ENCODE results near the gene HDAC4.

The HDAC4 gene

DNA sequence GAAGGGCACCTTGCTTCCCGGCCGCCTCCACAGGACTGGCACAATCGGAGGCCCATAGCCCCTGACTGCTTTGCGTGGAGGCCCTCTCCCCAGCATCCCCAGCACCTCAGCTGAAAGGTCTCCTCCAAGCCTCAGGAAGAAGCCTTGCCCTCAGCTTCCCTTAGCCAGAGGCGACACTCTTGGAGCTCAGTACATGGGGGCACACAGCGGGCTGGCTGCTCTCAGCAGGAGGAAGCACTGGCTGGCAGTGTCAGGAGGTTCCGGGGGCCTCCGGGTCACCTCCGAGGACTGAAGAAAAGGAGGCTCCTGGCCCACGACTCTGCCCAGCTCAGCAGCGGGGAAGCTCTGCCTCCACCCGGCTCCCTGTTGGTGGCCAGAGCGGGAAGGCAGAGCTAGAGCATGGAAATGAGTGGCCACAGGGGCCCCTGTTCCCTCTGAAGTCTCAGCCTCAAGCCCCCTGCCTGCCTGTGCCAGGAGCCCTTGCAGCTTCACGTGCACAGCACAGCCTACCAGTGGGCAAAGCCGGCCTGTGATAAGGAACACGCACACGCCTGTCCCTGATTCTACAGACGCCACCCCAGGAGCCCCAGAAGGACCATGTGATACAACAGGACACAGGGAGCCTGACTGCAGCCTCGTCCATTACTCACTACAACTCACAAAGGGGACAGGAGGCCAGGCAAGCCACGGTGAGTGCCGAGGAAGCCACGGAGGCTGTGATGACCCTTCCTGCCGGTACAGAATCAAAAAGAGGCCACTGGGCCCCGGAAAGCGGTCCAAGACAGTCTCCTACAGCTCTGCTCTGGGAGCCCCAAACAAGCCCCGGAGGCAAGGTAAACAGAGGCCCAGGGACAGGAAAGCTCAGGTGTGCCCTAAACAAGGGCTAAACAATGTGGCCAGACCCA lies 15.5 kb downstream of the HDAC4 start:
- no peak for DNase-seq (ENCODE audit: low read depth)
- no peak overlapping the region for H3K4me3 ChIP-seq (ENCODE audit: control insufficient read depth, low read depth, low read length)
- TF ChIP-seq, protein P1, sequence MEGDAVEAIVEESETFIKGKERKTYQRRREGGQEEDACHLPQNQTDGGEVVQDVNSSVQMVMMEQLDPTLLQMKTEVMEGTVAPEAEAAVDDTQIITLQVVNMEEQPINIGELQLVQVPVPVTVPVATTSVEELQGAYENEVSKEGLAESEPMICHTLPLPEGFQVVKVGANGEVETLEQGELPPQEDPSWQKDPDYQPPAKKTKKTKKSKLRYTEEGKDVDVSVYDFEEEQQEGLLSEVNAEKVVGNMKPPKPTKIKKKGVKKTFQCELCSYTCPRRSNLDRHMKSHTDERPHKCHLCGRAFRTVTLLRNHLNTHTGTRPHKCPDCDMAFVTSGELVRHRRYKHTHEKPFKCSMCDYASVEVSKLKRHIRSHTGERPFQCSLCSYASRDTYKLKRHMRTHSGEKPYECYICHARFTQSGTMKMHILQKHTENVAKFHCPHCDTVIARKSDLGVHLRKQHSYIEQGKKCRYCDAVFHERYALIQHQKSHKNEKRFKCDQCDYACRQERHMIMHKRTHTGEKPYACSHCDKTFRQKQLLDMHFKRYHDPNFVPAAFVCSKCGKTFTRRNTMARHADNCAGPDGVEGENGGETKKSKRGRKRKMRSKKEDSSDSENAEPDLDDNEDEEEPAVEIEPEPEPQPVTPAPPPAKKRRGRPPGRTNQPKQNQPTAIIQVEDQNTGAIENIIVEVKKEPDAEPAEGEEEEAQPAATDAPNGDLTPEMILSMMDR (IDR thresholded peaks at IDR 0.05; ENCODE audit: control insufficient read depth, insufficient read depth, low read depth, low read length, missing control alignments) = no peak

DNA sequence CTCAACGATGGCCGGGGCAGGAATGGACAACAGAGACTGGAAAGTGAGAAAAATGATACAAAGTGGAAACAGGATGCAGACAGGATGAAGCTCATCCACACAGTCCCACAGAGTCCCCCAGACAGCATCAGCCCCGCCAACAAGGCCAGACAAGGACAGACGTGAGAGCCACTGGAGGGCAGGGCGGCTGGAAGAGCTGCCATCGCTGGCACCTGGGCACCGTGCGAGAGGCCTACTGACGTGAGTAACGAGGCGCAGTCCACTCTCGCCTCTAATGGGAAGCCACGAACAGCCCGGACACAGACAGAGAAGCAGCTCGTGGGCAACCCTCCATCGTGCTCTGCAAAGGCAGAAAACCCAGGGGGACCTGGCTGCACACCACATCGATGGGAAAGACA lies 17.1 kb downstream of the HDAC4 start:
- DNase-seq (ENCODE audit: low read depth) = no peak
- TF ChIP-seq, protein P1 (IDR thresholded peaks at IDR 0.05; ENCODE audit: control insufficient read depth, insufficient read depth, low read depth, low read length, missing control alignments) = no peak
- no peak overlapping the region for H3K4me3 ChIP-seq (ENCODE audit: control insufficient read depth, low read depth, low read length)

DNA sequence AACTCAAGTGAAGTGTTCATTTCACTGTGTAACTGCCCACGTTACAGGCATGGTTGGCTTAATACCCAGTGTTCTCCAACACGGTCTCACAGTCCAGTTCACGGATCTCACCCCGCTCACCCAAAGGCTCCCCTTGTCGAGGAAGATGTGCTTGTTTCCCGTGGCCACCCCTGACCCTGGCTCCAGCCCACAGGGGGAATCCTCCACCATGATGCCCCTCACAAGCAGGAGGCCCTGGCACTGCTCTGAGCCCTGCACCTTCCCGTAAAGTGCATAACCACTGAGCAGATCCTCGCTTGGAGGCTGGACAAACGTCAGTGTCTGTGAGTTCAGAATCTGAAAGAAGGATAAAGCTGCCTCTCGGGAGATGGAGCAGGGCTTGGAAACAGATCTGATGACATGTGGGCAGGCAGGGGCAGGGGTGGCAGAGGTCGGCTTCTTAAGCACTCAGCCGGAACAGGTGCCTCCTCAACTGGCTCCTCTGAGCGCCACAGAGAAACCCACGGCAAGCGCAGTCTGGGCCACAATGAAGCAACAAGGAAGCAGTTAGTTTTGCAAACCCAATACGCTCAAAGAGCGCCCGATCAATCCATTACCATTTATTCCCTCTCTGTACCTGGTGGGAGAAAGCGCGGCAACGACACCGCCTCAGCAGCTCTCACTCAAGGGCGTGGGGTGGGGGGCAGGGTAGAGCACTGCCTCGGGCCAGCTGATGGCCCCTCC lies 17.6 kb downstream of the HDAC4 start:
- no peak for DNase-seq (ENCODE audit: low read depth)
- H3K4me3 ChIP-seq (ENCODE audit: control insufficient read depth, low read depth, low read length) = no peak overlapping the region
- TF ChIP-seq, protein P1 (IDR thresholded peaks at IDR 0.05; ENCODE audit: control insufficient read depth, insufficient read depth, low read depth, low read length, missing control alignments) = no peak

DNA sequence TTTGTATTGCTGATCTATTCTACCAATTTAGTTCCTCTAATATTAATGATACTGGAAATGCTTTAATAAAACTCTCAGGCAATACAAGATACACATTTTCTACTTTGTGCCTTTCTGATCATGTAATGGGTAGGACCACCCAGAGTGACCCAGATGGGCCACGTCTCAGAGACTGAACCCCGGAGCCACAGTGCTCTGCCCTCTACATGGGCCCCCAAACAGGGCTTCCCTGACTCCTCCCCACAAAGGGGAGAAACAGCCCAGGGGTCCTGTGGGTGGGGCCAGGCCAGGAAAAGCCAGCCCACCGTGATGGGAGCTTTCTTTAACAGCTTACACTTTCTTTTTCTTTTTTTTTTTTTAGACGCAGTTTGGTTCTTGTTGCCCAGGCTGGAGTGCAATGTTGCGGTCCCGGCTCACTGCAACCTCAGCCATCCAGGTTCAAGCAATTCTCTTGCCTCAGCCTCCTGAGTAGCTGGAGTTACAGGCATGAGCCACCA lies 18.4 kb downstream of the HDAC4 start:
- H3K4me3 ChIP-seq (ENCODE audit: control insufficient read depth, low read depth, low read length) = no peak overlapping the region
- DNase-seq (ENCODE audit: low read depth) = no peak
- TF ChIP-seq, protein P1 (IDR thresholded peaks at IDR 0.05; ENCODE audit: control insufficient read depth, insufficient read depth, low read depth, low read length, missing control alignments) = no peak

DNA sequence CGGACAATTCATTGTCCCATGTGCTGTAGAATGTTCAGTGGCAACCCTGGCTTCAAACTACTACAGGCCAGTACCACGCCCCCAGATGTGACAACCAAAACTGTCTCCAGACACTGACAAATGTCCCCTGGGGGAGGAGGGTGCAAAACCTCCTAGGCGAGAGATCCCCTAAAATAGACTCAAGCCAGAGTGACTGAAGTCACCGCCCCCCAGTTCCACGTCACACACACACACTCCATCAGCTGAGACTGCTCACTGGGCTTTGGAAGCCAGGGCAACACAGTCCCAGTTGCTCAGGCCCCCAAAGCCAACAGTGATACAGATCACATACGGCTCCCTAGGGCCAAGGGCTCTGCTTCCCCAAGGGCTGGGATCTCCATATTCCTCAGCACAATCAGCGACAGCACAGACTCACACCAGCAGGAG lies 19.1 kb downstream of the HDAC4 start:
- H3K4me3 ChIP-seq (ENCODE audit: control insufficient read depth, low read depth, low read length) = no peak overlapping the region
- DNase-seq (ENCODE audit: low read depth) = no peak
- TF ChIP-seq, protein P1 (IDR thresholded peaks at IDR 0.05; ENCODE audit: control insufficient read depth, insufficient read depth, low read depth, low read length, missing control alignments) = no peak

DNA sequence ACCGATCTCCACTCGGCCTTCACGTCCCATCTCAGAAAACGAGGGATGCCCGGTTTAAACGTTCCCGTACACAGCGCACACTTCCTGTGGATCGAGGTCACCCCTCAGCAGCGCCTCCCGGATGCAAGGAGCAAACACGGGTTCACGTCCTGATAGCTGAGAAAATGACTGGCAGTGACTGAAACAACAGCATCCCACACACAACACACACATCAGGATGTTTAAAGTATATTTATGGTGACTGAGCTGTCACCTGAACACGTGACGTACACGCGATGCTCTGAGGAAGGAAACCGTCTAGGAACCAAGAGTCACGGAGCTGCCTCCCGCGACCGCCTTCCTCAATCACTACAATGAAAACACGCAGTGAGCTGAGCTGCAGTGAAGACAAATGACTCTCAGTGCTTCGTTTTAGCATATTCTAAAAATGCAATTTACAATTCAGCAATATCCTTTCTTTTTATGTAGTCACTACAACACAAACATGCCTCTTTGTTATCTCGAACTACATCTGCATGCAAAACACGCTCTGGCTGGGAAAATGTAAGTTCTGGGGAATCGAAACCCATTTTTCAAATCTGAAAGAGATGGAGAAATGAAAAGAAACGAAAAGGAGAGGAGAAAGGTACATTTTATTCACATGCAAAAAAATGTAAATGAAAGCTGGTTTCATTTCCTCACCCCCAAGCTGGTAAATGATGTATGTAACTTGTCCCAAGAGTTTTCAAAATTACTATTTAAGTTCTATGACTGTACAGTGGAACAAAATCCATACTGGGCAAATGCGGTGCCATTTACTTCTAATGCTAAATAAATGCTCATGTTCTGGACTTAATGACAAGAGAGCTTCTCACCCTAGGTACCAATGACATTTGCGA lies 19.8 kb downstream of the HDAC4 start:
- H3K4me3 ChIP-seq (ENCODE audit: control insufficient read depth, low read depth, low read length) = no peak overlapping the region
- no peak for DNase-seq (ENCODE audit: low read depth)
- TF ChIP-seq, protein P1 (IDR thresholded peaks at IDR 0.05; ENCODE audit: control insufficient read depth, insufficient read depth, low read depth, low read length, missing control alignments) = no peak

Data from AG09309 (cell line).